GM12892 (cell line): Measurements from ENCODE around the gene CHD9NB.
"Not testable (repeated sequence)": the region's sequence is repeated elsewhere in the genome, so short reads cannot be mapped to it uniquely, and the experiment has no call there.

Experiments used
- POLR2A ChIP-seq: IDR thresholded peaks from 2 replicates; pipeline ENCODE4 v1.6.1; 2011; ENCODE audit warnings: low read depth, low read length, control low read depth
- TAF1 ChIP-seq: IDR thresholded peaks from 2 replicates; pipeline ENCODE4 v1.6.1; 2011; ENCODE audit warnings: low read depth, mild to moderate bottlenecking, control low read depth, low read length, borderline replicate concordance

- not testable (repeated sequence) for TF ChIP-seq POLR2A, TAF1
These were observed 22.8 kb upstream of the CHD9NB start for GRCh38 chr16:53075461-53075860.
